ENCODE measurements around the gene WDFY2. TPM values are rescaled to one million over a fixed set of nuclear protein-coding genes. Genes with fewer than 3 reads are reported as not detected.

Gene WDFY2
- total and polyA plus RNA-seq, 4 donors, result 4.6 to 27.3 (median 10.9) TPM

- 92 to 97% methylated on average over 9 of the region's 9 CpGs for WGBS, 2 donors
- Histone ChIP-seq H3K27me3 (ENCODE audit: control insufficient read depth in 3 of 3, insufficient read depth in 3 of 3, low read length in 2 of 3) (no peaks in the 10 kb centered on the region), H3K4me1 (ENCODE audit: control insufficient read depth in 5 of 5, insufficient read depth in 5 of 5, low read length in 5 of 5) (peaks cover 7 to 18% (median 11%) of the 10 kb centered on the region in 5 donors), H3K9ac (ENCODE audit: insufficient read depth in 1 of 2, low read length in 2 of 2) (no peak overlapping the region), H3K9me3 (ENCODE audit: control insufficient read depth in 4 of 4, insufficient read depth in 3 of 4, low read length in 3 of 4) (no peaks in the 10 kb centered on the region), H3K27ac (ENCODE audit: low read depth in 1 of 2, low read length in 1 of 2) (no peak overlapping the region), H3K36me3 (ENCODE audit: control insufficient read depth in 4 of 4, insufficient read depth in 4 of 4, low read length in 4 of 4) (no peaks in the 10 kb centered on the region), H3K4me3 (no peak overlapping the region)
- DNase-seq (no peak), ATAC-seq (ENCODE audit: insufficient read depth, low FRiP score) (no peak)
- no peak for TF ChIP-seq CTCF (IDR thresholded peaks at IDR 0.05; ENCODE audit: control extremely low read depth, extremely low read depth)
Measured at GRCh38 chr13:51783428-51784094, 199.3 kb downstream of the WDFY2 start.

- no peak for DNase-seq
- Histone ChIP-seq H3K4me1 (ENCODE audit: control insufficient read depth in 5 of 5, insufficient read depth in 5 of 5, low read length in 5 of 5) (peaks cover 7 to 18% (median 12%) of the 10 kb centered on the region in 5 donors), H3K36me3 (ENCODE audit: control insufficient read depth in 4 of 4, insufficient read depth in 4 of 4, low read length in 4 of 4) (peaks cover 0 to 2% (median 0%) of the 10 kb centered on the region in 4 donors), H3K9me3 (ENCODE audit: control insufficient read depth in 4 of 4, insufficient read depth in 3 of 4, low read length in 3 of 4) (no peaks in the 10 kb centered on the region), H3K27me3 (ENCODE audit: control insufficient read depth in 3 of 3, insufficient read depth in 3 of 3, low read length in 2 of 3) (no peaks in the 10 kb centered on the region), H3K9ac (ENCODE audit: insufficient read depth in 1 of 2, low read length in 2 of 2) (no peak overlapping the region), H3K27ac (ENCODE audit: low read depth in 1 of 2, low read length in 1 of 2) (no peak overlapping the region), H3K4me3 (no peak overlapping the region)
- TF ChIP-seq CTCF (IDR thresholded peaks at IDR 0.05; ENCODE audit: control extremely low read depth, extremely low read depth), result no peak
- WGBS, 2 donors, result 94 to 98% methylated on average over 1 of the region's 1 CpG
- no peak for ATAC-seq (ENCODE audit: insufficient read depth, low FRiP score)
Measured at GRCh38 chr13:51784097-51784496, 199.8 kb downstream of the WDFY2 start.

- H3K9me3 ChIP-seq (ENCODE audit: control insufficient read depth in 4 of 4, insufficient read depth in 3 of 4, low read length in 3 of 4), result no peaks in the 10 kb centered on the region
- peaks cover 0 to 4% (median 1%) of the 10 kb centered on the region in 4 donors for H3K36me3 ChIP-seq (ENCODE audit: control insufficient read depth in 4 of 4, insufficient read depth in 4 of 4, low read length in 4 of 4)
- peak overlapping the region; percentile 45 to 49 for H3K27ac ChIP-seq (ENCODE audit: low read depth in 1 of 2, low read length in 1 of 2)
- ATAC-seq (ENCODE audit: insufficient read depth, low FRiP score) (no peak), DNase-seq (peak; percentile 61 to 79 (median 66))
- peaks cover 7 to 20% (median 16%) of the 10 kb centered on the region in 5 donors for H3K4me1 ChIP-seq (ENCODE audit: control insufficient read depth in 5 of 5, insufficient read depth in 5 of 5, low read length in 5 of 5)
- no peaks in the 10 kb centered on the region for H3K27me3 ChIP-seq (ENCODE audit: control insufficient read depth in 3 of 3, insufficient read depth in 3 of 3, low read length in 2 of 3)
- peak overlapping the region in 1 of 2 donors; percentile 14 for H3K9ac ChIP-seq (ENCODE audit: insufficient read depth in 1 of 2, low read length in 2 of 2)
- no peak overlapping the region for H3K4me3 ChIP-seq
- TF ChIP-seq CTCF (IDR thresholded peaks at IDR 0.05; ENCODE audit: control extremely low read depth, extremely low read depth), result no peak
- WGBS, 2 donors, result 37 to 48% methylated on average over 12 of the region's 12 CpGs
Measured at GRCh38 chr13:51785712-51786424, 201.6 kb downstream of the WDFY2 start.

Measured in lung (tissue), 12 donors.